A673 (cell line): Measurements from ENCODE around the gene FAM131C. TPM values are rescaled to one million over a fixed set of nuclear protein-coding genes. Genes with fewer than 3 reads are reported as not detected.

Source experiments
- BruUV-seq: library from RNA; stranded (reverse); fragments of 400-500 nt; replicated peaks from 2 replicates; lab custom pipeline; 2021; lab: Mats Ljungman, UMichigan
- CTCF ChIA-PET: fragments of 300-600 bp; sonication (Branson Sonifier 250); formaldehyde crosslinking; loops from one replicate; lab custom pipeline; 2022; ENCODE audit warnings: antibody characterized with exemption; lab: Charles Lee
- POLR2A ChIA-PET: fragments of 300-600 bp; sonication (Branson Sonifier 250); formaldehyde crosslinking; loops from one replicate; lab custom pipeline; 2022; ENCODE audit warnings: antibody characterized with exemption; ENCODE audit not compliant: low non-redundant PET; lab: Charles Lee
- DNase-seq: peaks from one replicate; pipeline ENCODE4 v3.0.0-alpha.2; 2015; ENCODE audit warnings: low spot score
- H3K27ac ChIP-seq: fragments of 200-600 bp; sonication (generic); 2 replicates; pipeline ENCODE4 v1.5.1; 2016; ENCODE audit warnings: mixed run types, low read depth, mild to moderate bottlenecking, mixed read lengths, antibody characterized with exemption, low read length; ENCODE audit not compliant: poor library complexity, severe bottlenecking
- H3K27me3 ChIP-seq: fragments of 200-600 bp; sonication (generic); replicated peaks from 2 replicates; pipeline ENCODE4 v1.6.1; 2017; ENCODE audit warnings: mixed run types, low read depth, mild to moderate bottlenecking, mixed read lengths, antibody characterized with exemption, low read length; ENCODE audit not compliant: insufficient read depth, poor library complexity
- H3K36me3 ChIP-seq: fragments of 200-600 bp; sonication (generic); 2 replicates; pipeline ENCODE4 v1.6.1; 2016; ENCODE audit warnings: mixed run types, mild to moderate bottlenecking, mixed read lengths, antibody characterized with exemption, low read length; ENCODE audit not compliant: insufficient read depth, poor library complexity, severe bottlenecking
- H3K4me1 ChIP-seq: fragments of 200-600 bp; sonication (generic); 2 replicates; pipeline ENCODE4 v1.6.1; 2017; ENCODE audit warnings: mixed run types, mild to moderate bottlenecking, mixed read lengths, antibody characterized with exemption, low read length; ENCODE audit not compliant: insufficient read depth, poor library complexity, severe bottlenecking
- H3K4me3 ChIP-seq: fragments of 200-600 bp; sonication (generic); 2 replicates; pipeline ENCODE4 v1.5.1; 2016; ENCODE audit warnings: low read depth, mixed run types, mild to moderate bottlenecking, mixed read lengths, low read length; ENCODE audit not compliant: poor library complexity, severe bottlenecking
- H3K9me3 ChIP-seq: fragments of 200-600 bp; sonication (generic); 2 replicates; pipeline ENCODE4 v1.6.1; 2016; ENCODE audit warnings: mixed run types, low read depth, mild to moderate bottlenecking, mixed read lengths, antibody characterized with exemption, low read length; ENCODE audit not compliant: poor library complexity, severe bottlenecking
- EZH2 ChIP-seq: fragments of 200-600 bp; sonication (generic); IDR thresholded peaks from 2 replicates; pipeline ENCODE4 v1.6.1; 2017; ENCODE audit warnings: borderline replicate concordance, low read depth, mild to moderate bottlenecking, mixed read lengths, antibody characterized with exemption, low read length; ENCODE audit not compliant: poor library complexity, severe bottlenecking
- intact Hi-C: fragments of 100-400 bp; cut with micrococcal nuclease; formaldehyde crosslinking; loops from one replicate; pipeline ENCODE4 v1.10.0; 2022; ENCODE audit not compliant: unreplicated experiment
- total RNA-seq: library from RNA; stranded (reverse); gene quantifications from 2 replicates; pipeline ENCODE4 v1.2.3, GENCODE V29; 2021
- TF ChIP-seq, protein P1 (sequence below): fragments of 300-800, 200-600 bp; sonication (generic); conservative IDR thresholded peaks from 2 replicates; pipeline ENCODE4 v1.5.1; 2017; ENCODE audit warnings: low read depth, mild to moderate bottlenecking, antibody characterized with exemption, low read length, moderate library complexity, mixed read lengths

The FAM131C gene
- total RNA-seq, 1 experiment from 2014 or later = 0.71 TPM

DNA sequence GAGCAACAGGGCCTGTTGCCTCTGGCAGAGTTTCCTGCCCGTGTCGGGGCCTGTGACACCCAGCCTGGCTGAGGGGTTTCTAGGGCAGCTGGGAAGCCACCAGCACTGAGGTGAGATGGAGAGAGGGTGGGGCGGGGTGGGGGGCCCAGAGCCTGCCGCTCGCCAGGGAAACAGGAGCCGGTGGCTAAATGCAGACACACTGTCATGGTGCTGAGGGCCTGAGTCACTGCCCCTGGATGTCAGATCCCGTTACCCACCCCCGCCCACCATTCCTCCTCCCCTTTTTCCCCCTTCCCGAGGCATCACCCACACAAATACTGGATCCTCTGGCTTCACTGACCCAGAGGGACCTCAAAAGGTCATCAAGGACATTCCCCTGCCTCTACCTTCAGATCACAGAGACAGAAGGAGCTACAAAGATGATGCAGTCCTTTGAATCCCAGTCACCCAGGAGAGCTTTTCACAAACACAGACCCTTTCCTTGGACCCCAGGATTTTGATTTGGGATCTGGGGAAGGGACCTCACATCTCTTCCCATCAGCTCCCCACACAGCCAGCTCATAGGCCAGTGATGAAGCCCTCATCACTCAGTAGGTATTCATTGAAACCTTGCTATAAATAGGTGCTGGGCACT, 53.7 kb downstream of the FAM131C start:
- DNase-seq = no peak
- no peaks in the 10 kb centered on the region for H3K36me3 ChIP-seq
- ChIA-PET CTCF (no interaction called here), POLR2A (no interaction called here)
- intact Hi-C loops = no loop called here
- H3K27me3 ChIP-seq = no peaks in the 10 kb centered on the region
- H3K27ac ChIP-seq = no peak overlapping the region
- H3K4me3 ChIP-seq = no peak overlapping the region
- no peaks in the 10 kb centered on the region for H3K9me3 ChIP-seq
- H3K4me1 ChIP-seq = no peaks in the 10 kb centered on the region
- BruUV-seq = no TSS peak
- TF ChIP-seq EZH2 = no peak
- TF ChIP-seq, protein P1, sequence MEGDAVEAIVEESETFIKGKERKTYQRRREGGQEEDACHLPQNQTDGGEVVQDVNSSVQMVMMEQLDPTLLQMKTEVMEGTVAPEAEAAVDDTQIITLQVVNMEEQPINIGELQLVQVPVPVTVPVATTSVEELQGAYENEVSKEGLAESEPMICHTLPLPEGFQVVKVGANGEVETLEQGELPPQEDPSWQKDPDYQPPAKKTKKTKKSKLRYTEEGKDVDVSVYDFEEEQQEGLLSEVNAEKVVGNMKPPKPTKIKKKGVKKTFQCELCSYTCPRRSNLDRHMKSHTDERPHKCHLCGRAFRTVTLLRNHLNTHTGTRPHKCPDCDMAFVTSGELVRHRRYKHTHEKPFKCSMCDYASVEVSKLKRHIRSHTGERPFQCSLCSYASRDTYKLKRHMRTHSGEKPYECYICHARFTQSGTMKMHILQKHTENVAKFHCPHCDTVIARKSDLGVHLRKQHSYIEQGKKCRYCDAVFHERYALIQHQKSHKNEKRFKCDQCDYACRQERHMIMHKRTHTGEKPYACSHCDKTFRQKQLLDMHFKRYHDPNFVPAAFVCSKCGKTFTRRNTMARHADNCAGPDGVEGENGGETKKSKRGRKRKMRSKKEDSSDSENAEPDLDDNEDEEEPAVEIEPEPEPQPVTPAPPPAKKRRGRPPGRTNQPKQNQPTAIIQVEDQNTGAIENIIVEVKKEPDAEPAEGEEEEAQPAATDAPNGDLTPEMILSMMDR = no peak

DNA sequence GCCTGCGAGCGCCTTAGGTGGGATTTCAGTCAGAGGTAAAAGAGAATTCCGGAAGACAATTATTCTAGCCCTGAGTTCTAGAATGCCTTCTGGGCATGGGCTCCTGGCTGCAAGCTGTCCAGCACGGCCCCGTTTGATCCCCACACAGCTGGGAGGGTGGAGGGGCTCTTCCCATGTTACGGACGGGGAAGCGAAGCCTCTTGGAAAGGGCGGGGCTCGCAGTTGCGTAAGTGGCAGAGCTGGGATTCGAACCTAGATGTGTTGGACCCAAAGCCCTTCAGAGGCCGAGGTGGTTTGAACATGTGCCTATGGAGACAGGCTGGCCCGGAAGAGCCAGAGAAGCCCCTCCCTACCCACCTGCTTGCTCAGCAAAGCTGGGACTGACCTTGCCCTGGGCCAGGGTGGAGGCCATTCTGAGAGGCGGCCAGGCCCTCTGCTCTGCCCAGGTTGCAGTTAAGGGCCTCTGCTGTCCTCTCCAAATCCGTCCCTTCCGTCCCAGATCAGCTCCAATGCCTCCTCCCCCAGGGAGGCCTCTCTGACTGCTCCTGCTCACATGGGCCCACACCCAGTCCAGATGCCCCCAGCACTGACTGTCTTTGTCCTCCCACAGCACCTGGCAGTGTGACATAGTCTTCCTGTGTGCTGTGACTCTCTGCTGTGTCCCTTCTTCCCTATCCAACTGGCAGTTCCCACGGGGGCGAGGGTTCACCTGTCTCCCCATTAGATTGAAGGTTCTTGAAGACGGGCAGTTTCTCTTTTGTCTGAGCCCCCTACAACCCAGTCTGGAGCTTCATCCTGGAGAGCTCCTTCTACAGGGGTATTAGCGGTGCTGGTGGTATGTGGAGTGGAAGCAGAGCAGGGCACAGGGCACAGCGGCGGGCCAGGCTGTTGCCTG, 54.5 kb downstream of the FAM131C start:
- no peak overlapping the region for H3K27ac ChIP-seq
- BruUV-seq = no TSS peak

DNA sequence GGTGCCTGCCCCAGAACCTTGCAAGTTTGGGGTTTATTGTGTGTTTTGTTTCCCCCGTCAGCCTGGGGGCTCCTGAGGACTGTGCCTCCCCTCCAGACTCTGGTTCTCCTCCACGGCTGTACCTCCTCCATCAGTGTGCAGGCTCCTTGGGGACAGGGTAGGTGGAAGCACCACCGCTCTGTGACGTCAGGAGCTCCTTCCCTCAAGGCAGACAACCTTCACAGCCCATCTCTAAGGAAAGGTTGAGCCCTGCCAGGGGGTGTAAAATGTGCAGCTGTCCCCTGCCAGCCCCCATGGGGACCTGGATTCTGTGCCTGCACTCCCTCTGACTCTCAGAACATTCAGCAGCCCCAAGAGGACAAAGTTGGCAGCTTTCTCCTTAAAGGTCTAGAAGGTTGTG, 55.1 kb downstream of the FAM131C start:
- intact Hi-C loops = no loop called here
- H3K27ac ChIP-seq = no peak overlapping the region
- peaks cover 1% of the 10 kb centered on the region for H3K4me1 ChIP-seq

More for the DNA sequence above, 54.5 kb downstream of the FAM131C start:
- no peaks in the 10 kb centered on the region for H3K27me3 ChIP-seq
- H3K36me3 ChIP-seq = no peaks in the 10 kb centered on the region
- H3K4me1 ChIP-seq = no peaks in the 10 kb centered on the region
- H3K9me3 ChIP-seq = no peaks in the 10 kb centered on the region
- TF ChIP-seq EZH2 = no peak
- TF ChIP-seq, protein P1 = no peak
- CTCF ChIA-PET = no interaction called here
- H3K4me3 ChIP-seq = no peak overlapping the region
- DNase-seq = no peak
- POLR2A ChIA-PET = no interaction called here
- intact Hi-C loops = no loop called here

More for the DNA sequence above, 55.1 kb downstream of the FAM131C start:
- H3K9me3 ChIP-seq = no peaks in the 10 kb centered on the region
- H3K36me3 ChIP-seq = no peaks in the 10 kb centered on the region
- no TSS peak for BruUV-seq
- no peaks in the 10 kb centered on the region for H3K27me3 ChIP-seq
- no peak overlapping the region for H3K4me3 ChIP-seq
- CTCF ChIA-PET = no interaction called here
- no peak for DNase-seq
- POLR2A ChIA-PET = no interaction called here
- TF ChIP-seq EZH2 = no peak
- TF ChIP-seq, protein P1 = no peak
